Umbilical cord (tissue), 2 donors: Measurements from ENCODE around the gene PARVG. TPM values are rescaled to one million over a fixed set of nuclear protein-coding genes. Genes with fewer than 3 reads are reported as not detected.
A peak's percentile ranks its signal among the peaks of the same experiment; 100 is the strongest.

Source experiments
- DNase-seq: peaks from one replicate; pipeline ENCODE4 v3.0.0-alpha.2; 2015; ENCODE audit warnings: low spot score
- total RNA-seq: library from RNA; depleted of rRNA; stranded (reverse); fragments of >200 nt; gene quantifications from one replicate; pipeline ENCODE4 v1.2.3, GENCODE V29; 2014; ENCODE audit warnings: low replicate concordance; ENCODE audit not compliant: insufficient read depth

Gene PARVG
- 7.5 TPM for total RNA-seq

GRCh38 chr22:44180706-44181032 is at the start of gene PARVG:
Gene PARVG (plus strand): TSS chr22:44180925. CDS start chr22:44183330, 2,405 bp downstream.
- no peak for DNase-seq

- DNase-seq: no peak
These were observed 49.3 kb upstream of the PARVG start for GRCh38 chr22:44131412-44131811.

GRCh38 chr22:44131989-44132685 is 48.6 kb upstream of the PARVG start:
- DNase-seq: no peak

- DNase-seq: no peak
These were observed 48.0 kb upstream of the PARVG start for GRCh38 chr22:44132724-44133123.

GRCh38 chr22:44133161-44133560 is 47.6 kb upstream of the PARVG start:
- DNase-seq: no peak

- no peak for DNase-seq
These were observed 46.7 kb upstream of the PARVG start for GRCh38 chr22:44133901-44134571.

- DNase-seq: no peak
These were observed 44.6 kb upstream of the PARVG start for GRCh38 chr22:44136112-44136511.

- DNase-seq: no peak
These were observed 43.9 kb upstream of the PARVG start for GRCh38 chr22:44136786-44137185.

- no peak for DNase-seq
These were observed 43.3 kb upstream of the PARVG start for GRCh38 chr22:44137415-44137814.

- no peak for DNase-seq
These were observed 41.0 kb upstream of the PARVG start for GRCh38 chr22:44139773-44140172.

- DNase-seq: no peak
These were observed 38.2 kb upstream of the PARVG start for GRCh38 chr22:44142421-44143104.

GRCh38 chr22:44143105-44143474 is 37.6 kb upstream of the PARVG start:
- no peak for DNase-seq

GRCh38 chr22:44143579-44143978 is 37.1 kb upstream of the PARVG start:
- DNase-seq: no peak

- DNase-seq: no peak
These were observed 36.6 kb upstream of the PARVG start for GRCh38 chr22:44144046-44144569.

- DNase-seq: peak; percentile 28
These were observed 35.2 kb upstream of the PARVG start for GRCh38 chr22:44145544-44145943.

- no peak for DNase-seq
These were observed 34.5 kb upstream of the PARVG start for GRCh38 chr22:44146088-44146861.

GRCh38 chr22:44147008-44147645 is 33.6 kb upstream of the PARVG start:
- no peak for DNase-seq

GRCh38 chr22:44147821-44148574 is 32.7 kb upstream of the PARVG start:
- peak; percentile 68 for DNase-seq

- no peak for DNase-seq
These were observed 29.0 kb upstream of the PARVG start for GRCh38 chr22:44151676-44152075.

- DNase-seq: no peak
These were observed 27.0 kb upstream of the PARVG start for GRCh38 chr22:44153710-44154109.
